Glutamatergic neuron (in vitro differentiated cells): Measurements from ENCODE around the gene BCKDHB. TPM values are rescaled to one million over a fixed set of nuclear protein-coding genes. Genes with fewer than 3 reads are reported as not detected.

Experiments
- DNase-seq: peaks from one replicate; pipeline ENCODE4 v3.0.0; 2022
- H3K27ac Mint-ChIP-seq: one replicate; pipeline ENCODE4 v1.8.0; 2020; ENCODE audit warnings: mild to moderate bottlenecking, mixed read lengths, inconsistent platforms; ENCODE audit not compliant: unreplicated experiment
- H3K27me3 Mint-ChIP-seq: one replicate; pipeline ENCODE4 v1.8.0; 2020; ENCODE audit warnings: mild to moderate bottlenecking, moderate library complexity, mixed read lengths, inconsistent platforms; ENCODE audit not compliant: unreplicated experiment
- H3K36me3 Mint-ChIP-seq: one replicate; pipeline ENCODE4 v1.8.0; 2020; ENCODE audit warnings: mild to moderate bottlenecking, mixed read lengths, inconsistent platforms; ENCODE audit not compliant: unreplicated experiment
- H3K4me1 Mint-ChIP-seq: one replicate; pipeline ENCODE4 v1.8.0; 2020; ENCODE audit warnings: mild to moderate bottlenecking, low read depth, mixed read lengths, inconsistent platforms; ENCODE audit not compliant: unreplicated experiment
- H3K4me3 Mint-ChIP-seq: one replicate; pipeline ENCODE4 v1.8.0; 2020; ENCODE audit warnings: mild to moderate bottlenecking, mixed read lengths, inconsistent platforms; ENCODE audit not compliant: unreplicated experiment
- H3K9me3 Mint-ChIP-seq: one replicate; pipeline ENCODE4 v1.8.0; 2020; ENCODE audit warnings: mild to moderate bottlenecking, moderate library complexity, mixed read lengths, inconsistent platforms; ENCODE audit not compliant: unreplicated experiment
- CTCF ChIP-seq: fragments of 200-600 bp; sonication (generic); IDR thresholded peaks from one replicate; pipeline ENCODE4 v1.5.0; 2021; ENCODE audit not compliant: partially characterized antibody, unreplicated experiment
- total RNA-seq: library from RNA; stranded (reverse); fragmentation: NEBNext Ultra II Directional; extraction: Animal tissue kit (Norgen Biotek cat#: 25700); gene quantifications from one replicate; pipeline ENCODE4 v1.2.1, GENCODE V29; 2021; ENCODE audit not compliant: unreplicated experiment

Gene BCKDHB
- total RNA-seq, 1 donor from 2014 or later, result 13.6 TPM

GRCh38 chr6:80145921-80146320, 39.5 kb downstream of the BCKDHB start:
- no peaks in the 10 kb centered on the region for H3K36me3 Mint-ChIP-seq
- no peak for TF ChIP-seq CTCF
- H3K27me3 Mint-ChIP-seq, result peaks cover 1% of the 10 kb centered on the region
- no peak for DNase-seq
- H3K27ac Mint-ChIP-seq, result no peak overlapping the region
- no peak overlapping the region for H3K4me3 Mint-ChIP-seq
- no peaks in the 10 kb centered on the region for H3K4me1 Mint-ChIP-seq
- H3K9me3 Mint-ChIP-seq, result peaks cover 2% of the 10 kb centered on the region

GRCh38 chr6:80148220-80148619, 41.7 kb downstream of the BCKDHB start:
- Mint-ChIP-seq H3K27ac (no peak overlapping the region), H3K4me1 (no peaks in the 10 kb centered on the region), H3K27me3 (peaks cover 4% of the 10 kb centered on the region), H3K9me3 (peaks cover 2% of the 10 kb centered on the region), H3K4me3 (no peak overlapping the region), H3K36me3 (no peaks in the 10 kb centered on the region)
- DNase-seq, result no peak
- no peak for TF ChIP-seq CTCF

GRCh38 chr6:80151635-80152034, 45.2 kb downstream of the BCKDHB start:
- no peaks in the 10 kb centered on the region for H3K36me3 Mint-ChIP-seq
- H3K9me3 Mint-ChIP-seq, result peaks cover 2% of the 10 kb centered on the region
- no peak overlapping the region for H3K4me3 Mint-ChIP-seq
- H3K27ac Mint-ChIP-seq, result no peak overlapping the region
- TF ChIP-seq CTCF, result no peak
- H3K27me3 Mint-ChIP-seq, result peaks cover 4% of the 10 kb centered on the region
- H3K4me1 Mint-ChIP-seq, result no peaks in the 10 kb centered on the region
- no peak for DNase-seq

- Mint-ChIP-seq H3K36me3 (no peaks in the 10 kb centered on the region), H3K9me3 (peaks cover 2% of the 10 kb centered on the region), H3K4me3 (no peak overlapping the region), H3K4me1 (no peaks in the 10 kb centered on the region), H3K27me3 (peaks cover 4% of the 10 kb centered on the region), H3K27ac (no peak overlapping the region)
- no peak for DNase-seq
- TF ChIP-seq CTCF, result no peak
These were observed 47.7 kb downstream of the BCKDHB start for GRCh38 chr6:80154160-80154559.

- H3K4me3 Mint-ChIP-seq, result no peak overlapping the region
- no peak for TF ChIP-seq CTCF
These were observed 49.8 kb downstream of the BCKDHB start for GRCh38 chr6:80156221-80156620.

More at GRCh38 chr6:80156221-80156620, 49.8 kb downstream of the BCKDHB start:
- Mint-ChIP-seq H3K9me3 (no peaks in the 10 kb centered on the region), H3K36me3 (no peaks in the 10 kb centered on the region), H3K4me1 (no peaks in the 10 kb centered on the region), H3K27ac (no peak overlapping the region), H3K27me3 (peaks cover 4% of the 10 kb centered on the region)
- DNase-seq, result no peak
